Pericardium fibroblast (primary cell): ENCODE measurements around the gene KRTAP13-3. TPM values are rescaled to one million over a fixed set of nuclear protein-coding genes. Genes with fewer than 3 reads are reported as not detected.

Source experiments
- total RNA-seq: library from RNA; depleted of rRNA; stranded (reverse); fragments of >200 nt; gene quantifications from 2 replicates; pipeline ENCODE4 v1.2.3, GENCODE V29; 2015

The KRTAP13-3 gene
- not detected in 2 replicates for total RNA-seq

GRCh38 chr21:30425826-30426225 is at the start of gene KRTAP13-3:
Gene KRTAP13-3, minus strand, starts transcription at chr21:30425926. Its CDS starts 14 bp downstream, at chr21:30425912.

DNA sequence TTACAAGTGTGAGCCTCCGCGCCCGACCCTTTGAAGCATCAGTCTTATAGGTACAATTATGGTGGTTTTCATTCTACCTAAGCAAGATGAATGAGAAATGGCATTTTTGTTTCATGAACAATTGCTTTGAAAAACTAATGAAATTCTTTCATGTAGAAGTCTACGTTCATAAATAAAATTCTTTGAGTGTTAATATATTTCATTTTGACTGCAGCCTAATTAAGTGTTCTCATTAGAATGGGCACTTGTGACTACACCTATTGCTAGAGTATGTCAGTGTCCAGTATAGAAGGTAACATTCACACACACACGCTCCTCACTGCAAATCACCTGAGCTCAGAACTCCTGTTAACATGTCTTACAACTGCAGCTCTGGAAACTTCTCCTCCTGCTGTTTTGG is 14.2 kb upstream of the KRTAP13-3 start, which contains the start of gene KRTAP15-1:
Gene KRTAP15-1, plus strand, starts transcription at position 301 of the 400 bp plus-strand sequence. Its CDS starts 53 bp downstream, at position 354.

GRCh38 chr21:30430170-30430655 is 4.5 kb upstream of the KRTAP13-3 start, which contains the start of gene KRTAP13-4:
Gene KRTAP13-4, plus strand, starts transcription at chr21:30430220. Its CDS starts 56 bp downstream, at chr21:30430276.

GRCh38 chr21:30395731-30396130 is 30.0 kb downstream of the KRTAP13-3 start, which contains the start of gene KRTAP13-1:
Gene KRTAP13-1, plus strand, starts transcription at chr21:30396031. Its CDS starts 56 bp downstream, at chr21:30396087.

Other genes with a start within 250 kb of the KRTAP13-3 start
- gene CLDN8, start 209.8 kb downstream of the KRTAP13-3 start, total RNA-seq: not detected in 2 replicates
- not detected in 2 replicates for gene KRTAP24-1, start 143.0 kb downstream of the KRTAP13-3 start, total RNA-seq
- gene KRTAP25-1, start 136.4 kb downstream of the KRTAP13-3 start, total RNA-seq: not detected in 2 replicates
- gene KRTAP26-1, start 105.6 kb downstream of the KRTAP13-3 start, total RNA-seq: not detected in 2 replicates
- not detected in 2 replicates for gene KRTAP27-1, start 88.2 kb downstream of the KRTAP13-3 start, total RNA-seq
- gene KRTAP23-1, start 77.3 kb downstream of the KRTAP13-3 start, total RNA-seq: not detected in 2 replicates
- not detected in 2 replicates for gene KRTAP13-2, start 53.7 kb downstream of the KRTAP13-3 start, total RNA-seq
- not detected in 2 replicates for gene KRTAP13-1, start 29.9 kb downstream of the KRTAP13-3 start, total RNA-seq
- gene KRTAP13-4, start 4.3 kb upstream of the KRTAP13-3 start, total RNA-seq: not detected in 2 replicates
- gene KRTAP15-1, start 14.3 kb upstream of the KRTAP13-3 start, total RNA-seq: not detected in 2 replicates
- not detected in 2 replicates for gene KRTAP19-1, start 54.4 kb upstream of the KRTAP13-3 start, total RNA-seq
- gene KRTAP19-2, start 61.5 kb upstream of the KRTAP13-3 start, total RNA-seq: not detected in 2 replicates
- not detected in 2 replicates for gene KRTAP19-3, start 66.1 kb upstream of the KRTAP13-3 start, total RNA-seq
- gene KRTAP19-4, start 71.2 kb upstream of the KRTAP13-3 start, total RNA-seq: not detected in 2 replicates
- gene KRTAP19-5, start 76.2 kb upstream of the KRTAP13-3 start, total RNA-seq: not detected in 2 replicates
- not detected in 2 replicates for gene KRTAP19-6, start 115.9 kb upstream of the KRTAP13-3 start, total RNA-seq
- not detected in 2 replicates for gene KRTAP19-7, start 135.4 kb upstream of the KRTAP13-3 start, total RNA-seq
- gene KRTAP22-2, start 164.5 kb upstream of the KRTAP13-3 start, total RNA-seq: not detected in 2 replicates
- not detected in 2 replicates for gene KRTAP6-3, start 166.5 kb upstream of the KRTAP13-3 start, total RNA-seq
- not detected in 2 replicates for gene KRTAP6-2, start 173.0 kb upstream of the KRTAP13-3 start, total RNA-seq
- not detected in 2 replicates for gene KRTAP22-1, start 175.2 kb upstream of the KRTAP13-3 start, total RNA-seq
- gene KRTAP6-1, start 188.0 kb upstream of the KRTAP13-3 start, total RNA-seq: not detected in 2 replicates
- gene KRTAP20-1, start 190.5 kb upstream of the KRTAP13-3 start, total RNA-seq: not detected in 2 replicates
- not detected in 2 replicates for gene KRTAP20-4, start 194.7 kb upstream of the KRTAP13-3 start, total RNA-seq
- not detected in 2 replicates for gene KRTAP20-2, start 209.3 kb upstream of the KRTAP13-3 start, total RNA-seq
- not detected in 2 replicates for gene KRTAP20-3, start 216.9 kb upstream of the KRTAP13-3 start, total RNA-seq